ENCODE data around the gene TUBA4A. TPM values are rescaled to one million over a fixed set of nuclear protein-coding genes. Genes with fewer than 3 reads are reported as not detected.

Gene TUBA4A
- total RNA-seq, 2 donors from 2014 or later: 107 to 184 TPM

DNA sequence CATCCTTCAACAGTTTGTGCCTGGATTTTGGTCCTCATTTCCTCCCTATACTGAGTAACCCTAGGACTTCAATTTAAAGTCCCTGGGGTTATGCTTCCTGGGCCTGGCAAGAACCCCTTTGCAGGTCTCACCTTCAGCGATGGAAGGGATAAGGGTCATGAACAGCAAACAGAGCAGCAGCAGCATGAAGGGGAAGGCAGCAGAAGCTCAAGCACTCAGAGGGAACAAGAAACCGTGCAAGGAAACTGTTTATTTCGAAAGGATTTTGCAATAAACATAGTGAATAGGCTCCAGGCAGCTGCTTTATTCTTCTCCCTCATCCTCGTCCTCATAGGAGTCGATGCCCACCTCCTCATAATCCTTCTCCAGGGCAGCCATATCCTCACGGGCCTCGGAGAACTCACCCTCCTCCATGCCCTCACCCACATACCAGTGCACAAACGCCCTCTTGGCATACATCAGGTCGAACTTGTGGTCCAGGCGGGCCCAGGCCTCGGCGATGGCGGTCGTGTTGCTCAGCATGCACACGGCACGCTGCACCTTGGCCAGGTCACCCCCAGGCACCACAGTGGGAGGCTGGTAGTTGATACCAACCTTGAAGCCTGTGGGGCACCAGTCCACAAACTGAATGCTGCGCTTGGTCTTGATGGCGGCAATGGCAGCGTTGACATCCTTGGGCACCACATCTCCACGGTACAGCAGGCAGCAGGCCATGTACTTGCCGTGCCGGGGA is 3.5 kb downstream of the TUBA4A start:
- no peak for ATAC-seq
- no peaks in the 10 kb centered on the region for H3K9me3 ChIP-seq (ENCODE audit: control insufficient read depth, low read length, poor library complexity, severe bottlenecking)
- Mint-ChIP-seq H3K27me3 (no peaks in the 10 kb centered on the region), H3K4me1 (peaks cover 68% of the 10 kb centered on the region), H3K36me3 (ENCODE audit: low read depth) (peaks cover 10% of the 10 kb centered on the region), H3K4me3 (peak overlapping the region; percentile 90), H3K27ac (peak overlapping the region; percentile 98)
- no peak for DNase-seq

DNA sequence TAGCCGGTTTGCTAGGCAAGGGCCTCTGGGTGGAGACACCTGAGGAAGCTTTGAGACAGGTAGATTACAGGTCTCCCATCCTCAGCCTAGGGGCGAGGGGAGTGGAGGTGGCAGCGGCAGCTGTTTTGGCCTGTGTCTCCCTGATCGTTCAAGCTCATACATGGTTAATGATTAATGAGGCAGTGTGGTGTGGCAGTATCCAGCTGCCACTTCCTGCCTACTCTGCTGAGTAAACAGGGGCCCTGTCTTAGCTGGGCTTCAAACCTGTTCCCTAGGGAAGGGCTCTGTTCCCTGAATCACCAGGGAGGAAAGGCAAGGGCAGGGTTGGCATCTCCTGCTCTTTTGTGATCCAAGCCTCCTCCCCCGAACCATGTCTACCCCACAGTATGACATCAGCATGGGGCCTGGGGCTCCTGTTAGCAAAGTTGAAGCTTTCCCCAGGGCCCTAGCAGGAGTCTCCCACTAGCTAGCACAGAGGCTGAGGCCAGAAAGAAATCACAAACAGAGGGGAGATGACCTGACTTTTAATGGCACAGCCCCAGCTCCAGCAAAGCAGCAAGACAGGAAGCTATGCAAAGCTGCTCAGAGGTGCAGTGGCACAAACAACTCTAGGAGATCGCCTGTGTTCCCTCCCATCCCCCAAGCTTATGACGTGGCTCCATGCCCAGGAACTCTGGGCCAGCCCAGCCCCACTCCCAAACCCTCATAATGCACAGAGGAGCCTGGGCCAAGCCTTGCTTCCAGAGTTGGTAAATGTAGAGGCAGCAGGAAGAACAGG is 4.3 kb downstream of the TUBA4A start:
- Mint-ChIP-seq H3K4me3 (peak overlapping the region; percentile 90), H3K4me1 (peaks cover 69% of the 10 kb centered on the region), H3K36me3 (ENCODE audit: low read depth) (peaks cover 7% of the 10 kb centered on the region), H3K27ac (peak overlapping the region; percentile 98), H3K27me3 (no peaks in the 10 kb centered on the region)
- H3K9me3 ChIP-seq (ENCODE audit: control insufficient read depth, low read length, poor library complexity, severe bottlenecking): no peaks in the 10 kb centered on the region
- DNase-seq (peak in 1 of 3 donors; percentile 25), ATAC-seq (peak; percentile 6)

DNA sequence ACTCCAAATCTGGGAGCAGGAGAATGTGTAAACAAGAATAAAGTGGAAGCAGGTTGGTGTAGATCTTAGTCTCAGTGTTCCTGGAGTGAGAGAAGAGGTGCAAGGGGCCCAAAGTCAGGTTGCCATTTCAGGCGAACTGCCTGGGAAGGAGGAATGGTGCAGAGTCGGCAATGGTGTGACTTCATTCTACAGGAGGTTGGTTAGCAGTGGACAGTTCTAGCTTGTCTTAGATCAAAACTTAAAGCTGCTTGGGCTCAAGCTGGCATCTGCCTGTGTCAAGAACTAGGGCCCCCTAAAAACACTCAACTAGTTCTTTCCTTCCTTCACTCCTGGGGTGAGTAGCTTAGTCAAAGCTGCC is 4.9 kb downstream of the TUBA4A start:
- H3K36me3 Mint-ChIP-seq (ENCODE audit: low read depth): peaks cover 7% of the 10 kb centered on the region

DNA sequence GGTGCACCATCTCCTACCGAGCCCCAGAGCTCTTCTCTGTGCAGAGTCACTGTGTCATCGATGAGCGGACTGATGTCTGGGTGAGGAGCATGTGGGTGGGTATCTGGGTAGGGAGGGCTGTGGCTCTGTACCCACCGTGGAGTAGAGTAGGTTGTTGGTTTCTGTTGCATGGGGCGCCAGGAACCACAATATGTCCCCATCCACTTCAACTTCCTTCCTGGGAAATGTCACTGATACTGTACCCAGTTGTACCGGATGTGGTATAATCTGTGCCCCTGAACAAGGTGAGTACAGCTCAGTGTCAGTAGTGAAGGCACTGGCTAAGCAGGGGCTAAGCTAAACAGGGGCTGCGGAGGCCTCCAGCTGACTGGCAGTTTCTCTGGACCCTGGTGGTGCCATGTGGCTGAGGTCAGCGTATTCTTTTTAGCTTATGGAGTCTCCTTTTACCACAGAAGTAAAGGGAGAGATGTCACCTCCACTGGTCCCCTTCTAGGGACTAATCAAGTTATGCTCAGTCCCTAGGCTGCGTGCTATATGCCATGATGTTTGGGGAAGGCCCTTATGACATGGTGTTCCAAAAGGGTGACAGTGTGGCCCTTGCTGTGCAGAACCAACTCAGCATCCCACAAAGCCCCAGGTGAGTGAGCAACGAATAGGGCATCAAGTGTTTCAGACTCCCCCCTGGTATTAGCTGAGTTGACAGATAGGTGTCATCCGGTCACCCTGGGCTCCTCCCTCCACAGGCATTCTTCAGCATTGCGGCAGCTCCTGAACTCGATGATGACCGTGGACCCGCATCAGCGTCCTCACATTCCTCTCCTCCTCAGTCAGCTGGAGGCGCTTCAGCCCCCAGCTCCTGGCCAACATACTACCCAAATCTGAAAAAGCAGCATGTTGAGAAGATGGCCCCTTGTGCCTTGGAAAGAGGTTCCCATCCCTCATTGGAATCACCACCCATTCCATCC is 5.8 kb downstream of the TUBA4A start:
- DNase-seq: peak in 2 of 3 donors; percentile 24 to 54
- peak overlapping the region; percentile 98 for H3K27ac Mint-ChIP-seq
- H3K4me1 Mint-ChIP-seq: peaks cover 69% of the 10 kb centered on the region
- peak overlapping the region; percentile 90 for H3K4me3 Mint-ChIP-seq
- ATAC-seq: peak; percentile 75
- H3K36me3 Mint-ChIP-seq (ENCODE audit: low read depth): peaks cover 6% of the 10 kb centered on the region
- H3K27me3 Mint-ChIP-seq: no peaks in the 10 kb centered on the region
- H3K9me3 ChIP-seq (ENCODE audit: control insufficient read depth, low read length, poor library complexity, severe bottlenecking): no peaks in the 10 kb centered on the region

More for the DNA sequence above, 4.9 kb downstream of the TUBA4A start:
- no peak for ATAC-seq
- Mint-ChIP-seq H3K4me1 (peaks cover 69% of the 10 kb centered on the region), H3K27me3 (no peaks in the 10 kb centered on the region), H3K27ac (peak overlapping the region; percentile 98), H3K4me3 (peak overlapping the region; percentile 90)
- DNase-seq: no peak
- H3K9me3 ChIP-seq (ENCODE audit: control insufficient read depth, low read length, poor library complexity, severe bottlenecking): no peaks in the 10 kb centered on the region

DNA sequence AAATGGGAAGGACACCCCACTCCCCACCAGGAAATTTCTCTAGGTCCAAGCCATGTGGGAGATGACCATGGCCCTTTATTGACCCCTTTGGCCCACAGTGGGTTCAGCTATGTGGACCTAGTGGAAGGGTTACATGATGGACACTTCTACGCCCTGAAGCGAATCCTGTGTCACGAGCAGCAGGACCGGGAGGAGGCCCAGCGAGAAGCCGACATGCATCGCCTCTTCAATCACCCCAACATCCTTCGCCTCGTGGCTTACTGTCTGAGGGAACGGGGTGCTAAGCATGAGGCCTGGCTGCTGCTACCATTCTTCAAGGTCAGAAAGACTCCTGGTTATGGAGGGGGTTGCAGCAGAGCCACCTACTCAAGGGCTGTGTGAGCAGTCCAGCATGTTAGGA is 7.2 kb downstream of the TUBA4A start:
- no peaks in the 10 kb centered on the region for H3K27me3 Mint-ChIP-seq
- no peaks in the 10 kb centered on the region for H3K9me3 ChIP-seq (ENCODE audit: control insufficient read depth, low read length, poor library complexity, severe bottlenecking)
- ATAC-seq: no peak

DNA sequence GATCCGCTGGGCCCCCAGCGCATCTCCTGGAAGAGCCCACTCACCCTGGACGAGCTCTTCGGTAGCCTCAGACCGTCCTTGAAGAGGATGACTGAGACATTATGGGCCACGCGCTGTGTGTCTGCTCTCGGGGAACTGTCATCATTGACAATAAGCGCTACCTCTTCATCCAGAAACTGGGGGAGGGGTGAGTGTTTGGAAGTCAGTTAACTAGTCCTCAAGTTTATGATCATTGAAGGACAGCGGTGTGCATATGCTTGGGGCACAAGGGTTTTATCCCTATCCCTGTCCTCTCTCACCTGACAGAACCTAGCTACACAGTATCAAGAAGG is 7.9 kb downstream of the TUBA4A start:
- Mint-ChIP-seq H3K4me3 (peak overlapping the region; percentile 93), H3K36me3 (ENCODE audit: low read depth) (peaks cover 4% of the 10 kb centered on the region), H3K27ac (peak overlapping the region; percentile 98), H3K4me1 (peaks cover 56% of the 10 kb centered on the region), H3K27me3 (no peaks in the 10 kb centered on the region)
- ATAC-seq (no peak), DNase-seq (no peak)
- no peaks in the 10 kb centered on the region for H3K9me3 ChIP-seq (ENCODE audit: control insufficient read depth, low read length, poor library complexity, severe bottlenecking)

More for the DNA sequence above, 7.2 kb downstream of the TUBA4A start:
- H3K36me3 Mint-ChIP-seq (ENCODE audit: low read depth): peaks cover 5% of the 10 kb centered on the region
- H3K4me1 Mint-ChIP-seq: peaks cover 59% of the 10 kb centered on the region
- peak overlapping the region; percentile 98 for H3K27ac Mint-ChIP-seq
- H3K4me3 Mint-ChIP-seq: peak overlapping the region; percentile 63
- no peak for DNase-seq

DNA sequence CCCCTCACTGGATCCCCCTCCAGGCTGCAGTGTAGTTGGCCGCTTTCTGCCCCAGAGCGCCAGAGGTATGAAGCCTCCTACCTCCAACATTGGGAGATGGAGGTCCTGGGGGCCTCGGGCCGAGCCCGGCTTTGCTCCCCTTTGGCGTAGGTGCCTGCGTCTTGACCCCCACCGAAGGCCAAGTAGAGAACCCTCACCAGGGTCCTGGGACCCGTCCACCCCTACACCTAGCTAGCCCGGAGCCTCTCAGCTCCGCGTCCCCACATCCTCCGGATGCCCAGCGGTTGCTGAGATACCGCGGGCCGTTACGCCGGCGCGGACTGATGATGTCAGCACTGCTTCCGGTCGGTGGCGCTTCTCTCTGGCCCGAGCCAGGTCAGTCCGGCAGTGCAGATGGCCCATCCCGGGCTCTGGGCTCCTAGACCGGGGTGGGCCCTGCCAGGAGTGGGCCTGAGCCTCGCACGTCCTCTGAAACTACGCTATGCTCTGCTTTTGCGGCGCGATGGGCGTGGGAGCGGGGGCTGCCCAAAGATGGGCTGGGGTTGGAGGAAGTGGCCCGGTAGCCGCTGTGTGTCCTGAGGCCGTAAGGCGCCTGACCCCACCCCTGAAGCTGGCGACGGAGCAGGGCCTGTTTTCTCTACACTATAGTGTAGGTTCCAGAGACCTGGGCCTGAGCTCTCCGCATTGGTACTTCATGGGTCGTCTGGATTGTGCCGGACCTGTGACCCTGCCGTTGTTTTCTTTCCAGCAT is 8.4 kb downstream of the TUBA4A start, which contains the start of the genes GLB1L and STK16:
GLB1L (minus strand) TSS at position 297 of the 751 bp plus-strand sequence. CDS start 1,871 bp downstream, outside the sequence.
STK16 (plus strand) TSS at position 332 of the 751 bp plus-strand sequence. CDS start 521 bp downstream, outside the sequence.
- Mint-ChIP-seq H3K4me3 (peak within 1 kb of the TSS; percentile 93), H3K4me1 (peaks cover 51% of the 10 kb centered on the region), H3K27ac (peak within 1 kb of the TSS; percentile 98), H3K27me3 (no peaks in the 10 kb centered on the region), H3K36me3 (ENCODE audit: low read depth) (peaks cover 2% of the 10 kb centered on the region)
- peak; percentile 72 for ATAC-seq
- DNase-seq: peak; percentile 72 to 79 (median 74)
- H3K9me3 ChIP-seq (ENCODE audit: control insufficient read depth, low read length, poor library complexity, severe bottlenecking): no peaks in the 10 kb centered on the region

DNA sequence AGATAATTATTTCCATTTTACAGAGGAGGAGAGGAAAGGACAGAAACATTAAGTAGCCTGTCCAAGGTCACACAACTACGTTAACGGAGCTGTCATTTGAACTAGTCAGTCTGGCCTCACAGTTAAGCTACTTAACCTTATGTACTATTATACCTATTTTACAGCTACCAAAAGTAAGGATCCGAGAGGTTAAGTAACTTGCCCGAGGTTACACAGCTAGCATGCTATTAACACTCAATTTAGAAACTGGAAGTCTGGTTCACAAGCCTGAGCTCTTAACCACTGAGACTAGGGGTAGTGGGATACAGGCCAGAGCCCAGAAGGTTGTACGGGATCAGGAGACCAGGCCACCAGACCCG is 8.9 kb downstream of the TUBA4A start:
- H3K9me3 ChIP-seq (ENCODE audit: control insufficient read depth, low read length, poor library complexity, severe bottlenecking): no peaks in the 10 kb centered on the region
- ATAC-seq (no peak), DNase-seq (no peak)
- peaks cover 2% of the 10 kb centered on the region for H3K36me3 Mint-ChIP-seq (ENCODE audit: low read depth)
- peak overlapping the region; percentile 93 for H3K4me3 Mint-ChIP-seq
- H3K4me1 Mint-ChIP-seq: peaks cover 47% of the 10 kb centered on the region
- H3K27ac Mint-ChIP-seq: peak overlapping the region; percentile 98
- no peaks in the 10 kb centered on the region for H3K27me3 Mint-ChIP-seq

DNA sequence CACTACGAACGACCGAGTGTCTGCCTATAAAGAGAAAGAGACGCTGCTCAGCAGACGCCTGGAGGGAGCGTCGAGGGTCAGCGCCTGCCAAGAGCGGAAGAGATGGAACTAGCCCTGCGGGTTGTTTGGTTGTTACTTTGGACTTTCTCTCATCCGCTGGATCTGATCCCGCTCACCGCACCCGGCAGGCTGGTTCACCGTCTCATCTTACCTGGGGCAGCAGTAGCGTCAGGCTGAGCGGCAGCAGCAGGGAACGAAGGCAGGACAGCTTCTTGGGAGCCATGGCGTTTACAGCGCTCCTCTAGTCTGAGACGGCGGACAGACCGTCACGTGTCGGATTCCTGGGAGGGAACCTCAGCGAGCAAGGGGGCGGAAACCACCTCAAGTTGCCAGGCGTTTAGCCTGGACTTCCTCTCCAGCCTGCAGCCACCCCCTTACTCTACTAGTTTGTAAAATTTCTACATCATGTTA is 10.4 kb downstream of the TUBA4A start:
- no peaks in the 10 kb centered on the region for H3K27me3 Mint-ChIP-seq
- H3K36me3 Mint-ChIP-seq (ENCODE audit: low read depth): no peaks in the 10 kb centered on the region
- H3K9me3 ChIP-seq (ENCODE audit: control insufficient read depth, low read length, poor library complexity, severe bottlenecking): no peaks in the 10 kb centered on the region
- peak overlapping the region; percentile 33 for H3K4me3 Mint-ChIP-seq
- H3K27ac Mint-ChIP-seq: no peak overlapping the region
- no peak for DNase-seq
- no peak for ATAC-seq
- peaks cover 38% of the 10 kb centered on the region for H3K4me1 Mint-ChIP-seq

DNA sequence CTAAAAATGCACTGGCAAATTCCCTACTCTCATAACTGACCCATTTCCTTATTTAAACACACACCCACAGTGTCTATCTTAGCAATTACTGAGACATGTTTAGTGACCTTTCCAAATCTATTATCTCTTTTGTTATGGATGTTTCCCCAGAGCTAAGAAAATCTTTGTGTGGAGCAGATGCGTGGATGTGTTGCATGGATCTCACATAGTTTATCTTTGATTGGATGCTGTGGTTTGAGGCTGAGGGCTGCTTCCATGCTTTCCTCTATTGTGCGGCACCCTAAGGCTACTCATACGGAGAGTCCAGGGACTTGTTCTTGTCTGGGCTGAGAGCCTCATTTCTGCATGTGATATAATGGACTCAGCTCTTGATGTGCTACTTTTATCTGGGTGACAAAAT is 19.4 kb downstream of the TUBA4A start:
- H3K9me3 ChIP-seq (ENCODE audit: control insufficient read depth, low read length, poor library complexity, severe bottlenecking): no peaks in the 10 kb centered on the region
- DNase-seq: no peak
- ATAC-seq: no peak
- Mint-ChIP-seq H3K27ac (peak overlapping the region; percentile 14), H3K4me3 (no peak overlapping the region), H3K27me3 (no peaks in the 10 kb centered on the region), H3K36me3 (ENCODE audit: low read depth) (peaks cover 19% of the 10 kb centered on the region), H3K4me1 (peaks cover 27% of the 10 kb centered on the region)

DNA sequence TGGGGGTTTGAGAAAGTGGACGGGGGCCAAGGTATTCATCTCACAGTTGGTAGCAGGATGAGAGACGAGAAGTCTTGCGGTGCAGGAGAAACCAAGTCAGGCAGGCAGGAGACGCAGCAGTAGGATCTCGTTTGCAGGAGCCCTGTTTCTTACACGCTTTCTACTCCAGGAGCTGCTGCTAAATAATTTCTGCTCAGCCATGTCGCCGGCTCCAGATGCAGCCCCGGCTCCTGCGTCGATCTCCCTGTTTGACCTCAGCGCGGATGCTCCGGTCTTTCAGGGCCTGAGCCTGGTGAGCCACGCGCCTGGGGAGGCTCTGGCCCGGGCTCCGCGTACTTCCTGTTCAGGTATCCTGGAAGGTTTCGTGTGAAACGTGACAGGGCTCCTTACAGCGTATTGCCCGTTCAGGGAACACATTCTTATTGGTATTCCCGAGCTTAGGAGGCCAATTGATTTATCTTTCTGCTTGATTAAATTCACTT is 23.6 kb downstream of the TUBA4A start:
- Mint-ChIP-seq H3K36me3 (ENCODE audit: low read depth) (peaks cover 11% of the 10 kb centered on the region), H3K27ac (peak overlapping the region; percentile 97), H3K27me3 (no peaks in the 10 kb centered on the region), H3K4me3 (peak overlapping the region; percentile 99), H3K4me1 (peaks cover 34% of the 10 kb centered on the region)
- DNase-seq: no peak
- ATAC-seq: peak; percentile 4
- no peaks in the 10 kb centered on the region for H3K9me3 ChIP-seq (ENCODE audit: control insufficient read depth, low read length, poor library complexity, severe bottlenecking)
